IMR-90 (cell line): ENCODE data around the gene GUF1. TPM values are rescaled to one million over a fixed set of nuclear protein-coding genes. Genes with fewer than 3 reads are reported as not detected.

Experiments used
- ATAC-seq: fragments of 200-7000 bp; cut with Tn5 transposase; 2 replicates; pipeline ENCODE4 v1.9.1; 2020; ENCODE audit warnings: low read depth, mild to moderate bottlenecking, moderate library complexity
- BruUV-seq: library from RNA; stranded (reverse); fragments of 400-500 nt; replicated peaks from 2 replicates; lab custom pipeline; 2021; lab: Mats Ljungman, UMichigan
- CTCF ChIA-PET: fragments of 300-600 bp; formaldehyde crosslinking; extraction: SDS; loops from one replicate; lab custom pipeline; 2021; ENCODE audit warnings: antibody characterized with exemption; lab: Yijun Ruan, JAX
- POLR2A ChIA-PET: fragments of 300-600 bp; sonication (Branson Sonifier 250); formaldehyde crosslinking; loops from one replicate; lab custom pipeline; 2022; ENCODE audit warnings: antibody characterized with exemption; ENCODE audit not compliant: unreplicated experiment; lab: Charles Lee
- DNase-seq: peaks from one replicate; pipeline ENCODE4 v3.0.0; 2013
- H2AFZ ChIP-seq: replicated peaks from 2 replicates; pipeline ENCODE3; 2013; ENCODE audit warnings: low read length, mild to moderate bottlenecking; ENCODE audit not compliant: poor library complexity
- H2AK5ac ChIP-seq: 2 replicates; pipeline ENCODE4 v1.6.1; 2013; ENCODE audit warnings: low read depth, low read length, inconsistent platforms
- H2AK9ac ChIP-seq: replicated peaks from 2 replicates; pipeline ENCODE3; 2013; ENCODE audit warnings: mild to moderate bottlenecking, low read depth, low read length, moderate library complexity; ENCODE audit not compliant: poor library complexity
- H2BK120ac ChIP-seq: 2 replicates; pipeline ENCODE4 v1.6.1; 2013; ENCODE audit warnings: low read depth, low read length, inconsistent platforms
- H2BK15ac ChIP-seq: 3 replicates; pipeline ENCODE4 v1.6.1; 2013; ENCODE audit warnings: low read depth, low read length, inconsistent platforms
- H2BK20ac ChIP-seq: 2 replicates; pipeline ENCODE4 v1.6.1; 2013; ENCODE audit warnings: low read depth, mild to moderate bottlenecking, inconsistent platforms, low read length, moderate library complexity
- H2BK5ac ChIP-seq: 2 replicates; pipeline ENCODE4 v1.6.1; 2013; ENCODE audit warnings: mild to moderate bottlenecking, low read depth, low read length, inconsistent platforms; ENCODE audit not compliant: poor library complexity, severe bottlenecking
- H3K14ac ChIP-seq: replicated peaks from 2 replicates; pipeline ENCODE4 v1.6.1; 2013; ENCODE audit warnings: low read depth, low read length, inconsistent platforms
- H3K18ac ChIP-seq: 2 replicates; pipeline ENCODE4 v1.6.1; 2013; ENCODE audit warnings: low read depth, low read length, control low read depth
- H3K23ac ChIP-seq: 2 replicates; pipeline ENCODE4 v1.6.1; 2013; ENCODE audit warnings: low read depth, low read length, inconsistent platforms
- H3K27ac ChIP-seq: 2 replicates; pipeline ENCODE4 v1.5.1; 2013; ENCODE audit warnings: mild to moderate bottlenecking, control low read depth, low read length; ENCODE audit not compliant: insufficient read depth
- H3K27me3 ChIP-seq: 2 replicates; pipeline ENCODE4 v1.6.1; 2013; ENCODE audit warnings: low read length; ENCODE audit not compliant: control insufficient read depth, insufficient read depth
- H3K36me3 ChIP-seq: 2 replicates; pipeline ENCODE4 v1.6.1; 2013; ENCODE audit warnings: low read length, mixed read lengths; ENCODE audit not compliant: control insufficient read depth, insufficient read depth
- H3K4ac ChIP-seq: 2 replicates; pipeline ENCODE4 v1.6.1; 2013; ENCODE audit warnings: low read depth, low read length, inconsistent platforms
- H3K4me1 ChIP-seq: 2 replicates; pipeline ENCODE4 v1.6.1; 2013; ENCODE audit warnings: low read length, mixed read lengths; ENCODE audit not compliant: control insufficient read depth, insufficient read depth
- H3K4me2 ChIP-seq: 2 replicates; pipeline ENCODE4 v1.6.1; 2013; ENCODE audit warnings: low read depth, mild to moderate bottlenecking, control low read depth, low read length, moderate library complexity
- H3K4me3 ChIP-seq: 2 replicates; pipeline ENCODE4 v1.5.1; 2013; ENCODE audit warnings: low read depth, mild to moderate bottlenecking, control low read depth, low read length, moderate library complexity; ENCODE audit not compliant: insufficient read depth
- H3K56ac ChIP-seq: 2 replicates; pipeline ENCODE4 v1.6.1; 2013; ENCODE audit warnings: low read length, inconsistent platforms; ENCODE audit not compliant: insufficient read depth; ENCODE audit errors: extremely low read depth
- H3K79me1 ChIP-seq, 2 experiments: 2 replicates each; pipeline ENCODE4 v1.6.1; 2013; ENCODE audit warnings: low read length in 2 of 2, inconsistent platforms in 1 of 2, low read depth in 1 of 2
- H3K9ac ChIP-seq: 2 replicates; pipeline ENCODE4 v1.6.1; 2013; ENCODE audit warnings: low read depth, low read length, control low read depth
- H3K9me1 ChIP-seq: 2 replicates; pipeline ENCODE4 v1.6.1; 2013; ENCODE audit warnings: low read length, inconsistent platforms; ENCODE audit not compliant: insufficient read depth
- H3K9me3 ChIP-seq: 2 replicates; pipeline ENCODE4 v1.6.1; 2013; ENCODE audit warnings: low read length; ENCODE audit not compliant: control insufficient read depth, insufficient read depth
- H4K20me1 ChIP-seq: 2 replicates; pipeline ENCODE4 v1.6.1; 2013; ENCODE audit warnings: low read length, inconsistent platforms; ENCODE audit not compliant: insufficient read depth
- H4K5ac ChIP-seq: 2 replicates; pipeline ENCODE4 v1.6.1; 2013; ENCODE audit warnings: mild to moderate bottlenecking, low read depth, low read length, control low read depth
- H4K8ac ChIP-seq, 2 experiments: 2 replicates each; pipeline ENCODE4 v1.6.1; 2013; ENCODE audit warnings: low read depth in 2 of 2, low read length in 2 of 2, control low read depth in 1 of 2, inconsistent platforms in 1 of 2
- H4K91ac ChIP-seq: 2 replicates; pipeline ENCODE4 v1.6.1; 2013; ENCODE audit warnings: low read depth, low read length, inconsistent platforms; ENCODE audit not compliant: insufficient read depth
- BHLHE40 ChIP-seq: fragments of 150-350 bp; IDR thresholded peaks from 2 replicates; pipeline ENCODE4 v1.6.1; 2016; ENCODE audit warnings: mild to moderate bottlenecking, low read depth, low read length
- CEBPB ChIP-seq: IDR thresholded peaks from 2 replicates; pipeline ENCODE4 v1.6.1; 2012; ENCODE audit warnings: low read depth, low read length, improper control_type of control experiment
- CHD1 ChIP-seq: IDR thresholded peaks from 2 replicates; pipeline ENCODE4 v1.6.1; 2012; ENCODE audit warnings: low read depth, low read length, improper control_type of control experiment
- FOS ChIP-seq: fragments of 150-350 bp; IDR thresholded peaks from 2 replicates; pipeline ENCODE4 v1.6.1; 2016; ENCODE audit warnings: low read depth, low read length
- MAFK ChIP-seq: IDR thresholded peaks from 2 replicates; pipeline ENCODE4 v1.6.1; 2012; ENCODE audit warnings: low read depth, low read length, improper control_type of control experiment
- MAZ ChIP-seq: IDR thresholded peaks from 2 replicates; pipeline ENCODE4 v1.6.1; 2012; ENCODE audit warnings: low read depth, mild to moderate bottlenecking, low read length, improper control_type of control experiment, moderate library complexity, borderline replicate concordance
- MXI1 ChIP-seq: IDR thresholded peaks from 2 replicates; pipeline ENCODE4 v1.6.1; 2012; ENCODE audit warnings: low read depth, mild to moderate bottlenecking, low read length, moderate library complexity, borderline replicate concordance
- NFE2L2 ChIP-seq: fragments of 150-350 bp; IDR thresholded peaks from 2 replicates; pipeline ENCODE4 v1.6.1; 2016; ENCODE audit warnings: low read depth, mild to moderate bottlenecking, low read length
- POLR2A ChIP-seq: IDR thresholded peaks from 2 replicates; pipeline ENCODE4 v1.6.1; 2012; ENCODE audit warnings: mild to moderate bottlenecking, low read depth, low read length
- RAD21 ChIP-seq: IDR thresholded peaks from 2 replicates; pipeline ENCODE4 v1.6.1; 2012; ENCODE audit warnings: low read length, improper control_type of control experiment
- RCOR1 ChIP-seq: IDR thresholded peaks from 2 replicates; pipeline ENCODE4 v1.6.1; 2012; ENCODE audit warnings: mild to moderate bottlenecking, low read length, improper control_type of control experiment; ENCODE audit not compliant: insufficient replicate concordance
- RFX5 ChIP-seq: IDR thresholded peaks from 2 replicates; pipeline ENCODE4 v1.8.0; 2012; ENCODE audit warnings: low read depth, mild to moderate bottlenecking, low read length, moderate library complexity
- SMC3 ChIP-seq: fragments of 150-350 bp; IDR thresholded peaks from 2 replicates; pipeline ENCODE4 v1.6.1; 2016; ENCODE audit warnings: low read depth, mild to moderate bottlenecking, antibody characterized with exemption, low read length, moderate library complexity
- WGBS, 2 experiments: methylation state at CpG; one replicate each; pipeline versions ENCODE4 v1.1.5 to v1.1.7; 2013; ENCODE audit warnings: missing lambda C conversion rate in 2 of 2; ENCODE audit not compliant: insufficient read length in 1 of 2; ENCODE audit errors: extremely low coverage in 2 of 2; 5-methylcytosine and 5-hydroxymethylcytosine counted together
- dilution Hi-C: fragments of 300-500 bp; cut with HindIII; formaldehyde crosslinking; loops from one replicate; pipeline ENCODE4 v1.14.3; 2018; ENCODE audit warnings: low sequenced_read_pairs; ENCODE audit not compliant: unreplicated experiment
- in situ Hi-C: fragments of 300-500 bp; cut with MboI; formaldehyde crosslinking; loops from 3 replicates; pipeline ENCODE4 v1.14.3; 2019; ENCODE audit warnings: low sequenced_read_pairs, inconsistent platforms, mixed read lengths
- intact Hi-C: fragments of 100-400 bp; cut with micrococcal nuclease; formaldehyde crosslinking; loops from 2 replicates; pipeline ENCODE4 v1.10.0; 2022
- polyA plus RNA-seq, 3 experiments: library from polyadenylated mRNA; depleted of rRNA; stranded (reverse); fragments of >200 nt; gene quantifications; 2 replicates each; pipeline ENCODE4 v1.2.3, GENCODE V29; 2012; ENCODE audit warnings: low replicate concordance in 1 of 3
- total RNA-seq: library from RNA; depleted of rRNA; stranded (reverse); fragments of >200 nt; gene quantifications from 2 replicates; pipeline ENCODE4 v1.2.3, GENCODE V29; 2012
- TF ChIP-seq, protein P1 (sequence below): fragments of 150-350 bp; IDR thresholded peaks from 2 replicates; pipeline ENCODE4 v1.6.1; 2017; ENCODE audit warnings: mild to moderate bottlenecking, antibody characterized with exemption, low read length, low read depth
- TF ChIP-seq, protein P2 (sequence below): fragments of 150-350 bp; IDR thresholded peaks from 2 replicates; pipeline ENCODE4 v1.6.1; 2016; ENCODE audit warnings: low read depth, mild to moderate bottlenecking, low read length, moderate library complexity, borderline replicate concordance
- TF ChIP-seq, protein P3 (sequence below): conservative IDR thresholded peaks from 2 replicates; pipeline ENCODE4 v1.5.1; 2012; ENCODE audit warnings: mild to moderate bottlenecking, low read depth, low read length, improper control_type of control experiment

The GUF1 gene
- total and polyA plus RNA-seq, 2 of the 4 experiments (the other 2 are of a cell fraction), result 9.9 to 10.6 TPM

DNA sequence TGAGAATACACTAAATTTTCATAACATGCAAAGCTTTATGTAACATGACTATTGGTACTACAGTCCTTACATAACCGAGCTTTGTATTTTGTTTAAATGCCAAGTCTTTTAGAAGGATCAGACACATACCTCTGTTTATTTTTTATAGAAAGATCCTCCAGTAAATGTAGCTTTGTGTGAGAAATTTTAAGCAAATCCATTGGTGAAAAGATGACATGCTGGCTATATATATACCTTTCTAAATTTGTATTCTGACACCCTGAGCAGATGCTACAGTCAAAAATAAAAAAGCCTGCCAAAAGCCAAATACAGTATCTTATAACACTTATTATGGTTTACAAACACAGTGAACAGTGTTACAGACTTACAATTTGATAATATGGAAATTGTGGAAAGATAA lies 26.8 kb upstream of the GUF1 start, which contains the start of gene YIPF7:
Gene YIPF7, minus strand, starts transcription at position 201 of the 400 bp plus-strand sequence. CDS start 1,525 bp downstream, outside the sequence.
- TF ChIP-seq MXI1, result no peak
- no peak for TF ChIP-seq MAZ
- TF ChIP-seq RAD21, result no peak
- TF ChIP-seq SMC3, result no peak
- TF ChIP-seq, protein P1, sequence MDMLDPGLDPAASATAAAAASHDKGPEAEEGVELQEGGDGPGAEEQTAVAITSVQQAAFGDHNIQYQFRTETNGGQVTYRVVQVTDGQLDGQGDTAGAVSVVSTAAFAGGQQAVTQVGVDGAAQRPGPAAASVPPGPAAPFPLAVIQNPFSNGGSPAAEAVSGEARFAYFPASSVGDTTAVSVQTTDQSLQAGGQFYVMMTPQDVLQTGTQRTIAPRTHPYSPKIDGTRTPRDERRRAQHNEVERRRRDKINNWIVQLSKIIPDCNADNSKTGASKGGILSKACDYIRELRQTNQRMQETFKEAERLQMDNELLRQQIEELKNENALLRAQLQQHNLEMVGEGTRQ, result no peak
- no peak for TF ChIP-seq POLR2A
- TF ChIP-seq, protein P2, sequence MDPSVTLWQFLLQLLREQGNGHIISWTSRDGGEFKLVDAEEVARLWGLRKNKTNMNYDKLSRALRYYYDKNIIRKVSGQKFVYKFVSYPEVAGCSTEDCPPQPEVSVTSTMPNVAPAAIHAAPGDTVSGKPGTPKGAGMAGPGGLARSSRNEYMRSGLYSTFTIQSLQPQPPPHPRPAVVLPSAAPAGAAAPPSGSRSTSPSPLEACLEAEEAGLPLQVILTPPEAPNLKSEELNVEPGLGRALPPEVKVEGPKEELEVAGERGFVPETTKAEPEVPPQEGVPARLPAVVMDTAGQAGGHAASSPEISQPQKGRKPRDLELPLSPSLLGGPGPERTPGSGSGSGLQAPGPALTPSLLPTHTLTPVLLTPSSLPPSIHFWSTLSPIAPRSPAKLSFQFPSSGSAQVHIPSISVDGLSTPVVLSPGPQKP, result no peak
- no peak for TF ChIP-seq CEBPB
- no peak for TF ChIP-seq CHD1
- TF ChIP-seq, protein P3, sequence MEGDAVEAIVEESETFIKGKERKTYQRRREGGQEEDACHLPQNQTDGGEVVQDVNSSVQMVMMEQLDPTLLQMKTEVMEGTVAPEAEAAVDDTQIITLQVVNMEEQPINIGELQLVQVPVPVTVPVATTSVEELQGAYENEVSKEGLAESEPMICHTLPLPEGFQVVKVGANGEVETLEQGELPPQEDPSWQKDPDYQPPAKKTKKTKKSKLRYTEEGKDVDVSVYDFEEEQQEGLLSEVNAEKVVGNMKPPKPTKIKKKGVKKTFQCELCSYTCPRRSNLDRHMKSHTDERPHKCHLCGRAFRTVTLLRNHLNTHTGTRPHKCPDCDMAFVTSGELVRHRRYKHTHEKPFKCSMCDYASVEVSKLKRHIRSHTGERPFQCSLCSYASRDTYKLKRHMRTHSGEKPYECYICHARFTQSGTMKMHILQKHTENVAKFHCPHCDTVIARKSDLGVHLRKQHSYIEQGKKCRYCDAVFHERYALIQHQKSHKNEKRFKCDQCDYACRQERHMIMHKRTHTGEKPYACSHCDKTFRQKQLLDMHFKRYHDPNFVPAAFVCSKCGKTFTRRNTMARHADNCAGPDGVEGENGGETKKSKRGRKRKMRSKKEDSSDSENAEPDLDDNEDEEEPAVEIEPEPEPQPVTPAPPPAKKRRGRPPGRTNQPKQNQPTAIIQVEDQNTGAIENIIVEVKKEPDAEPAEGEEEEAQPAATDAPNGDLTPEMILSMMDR, result no peak
- TF ChIP-seq NFE2L2, result no peak
- TF ChIP-seq BHLHE40, result no peak
- TF ChIP-seq MAFK, result no peak
- no peak for TF ChIP-seq FOS
- TF ChIP-seq RFX5, result no peak
- no peak for TF ChIP-seq RCOR1
- BruUV-seq, result no TSS peak
- no peaks in the 10 kb centered on the region for H4K20me1 ChIP-seq
- intact Hi-C loops, result no loop called here
- no peak within 1 kb of the TSS for H4K8ac ChIP-seq
- no peaks in the 10 kb centered on the region for H3K36me3 ChIP-seq
- CTCF ChIA-PET, result no interaction called here
- no peaks in the 10 kb centered on the region for H3K27me3 ChIP-seq
- no peak within 1 kb of the TSS for H2AFZ ChIP-seq
- no peak within 1 kb of the TSS for H2AK5ac ChIP-seq
- H3K23ac ChIP-seq, result no peak within 1 kb of the TSS
- no peaks in the 10 kb centered on the region for H3K4me1 ChIP-seq
- H3K4me2 ChIP-seq, result no peak within 1 kb of the TSS
- no peak within 1 kb of the TSS for H3K27ac ChIP-seq
- no peak for ATAC-seq
- H3K4ac ChIP-seq, result no peak within 1 kb of the TSS
- H3K4me3 ChIP-seq, result no peak within 1 kb of the TSS
- DNase-seq, result no peak
- no peak within 1 kb of the TSS for H2AK9ac ChIP-seq
- no peaks in the 10 kb centered on the region for H3K9me3 ChIP-seq
- no peak within 1 kb of the TSS for H4K5ac ChIP-seq
- POLR2A ChIA-PET, result no interaction called here
- H3K18ac ChIP-seq, result no peak within 1 kb of the TSS
- H2BK5ac ChIP-seq, result no peak within 1 kb of the TSS
- no peak within 1 kb of the TSS for H3K56ac ChIP-seq
- no CpG with 5 or more reads among the region's 1 CpG for WGBS, 2 experiments
- no peak within 1 kb of the TSS for H2BK120ac ChIP-seq
- no peak within 1 kb of the TSS for H3K14ac ChIP-seq
- no peak within 1 kb of the TSS for H2BK20ac ChIP-seq
- dilution Hi-C loops, result no loop called here
- H4K91ac ChIP-seq, result no peak within 1 kb of the TSS
- no peak within 1 kb of the TSS for H3K9ac ChIP-seq
- H3K9me1 ChIP-seq, result no peaks in the 10 kb centered on the region
- H2BK15ac ChIP-seq, result no peak within 1 kb of the TSS
- in situ Hi-C loops, result no loop called here
- no peaks in the 10 kb centered on the region for H3K79me1 ChIP-seq
